ENCODE data around the gene KANSL1. TPM values are rescaled to one million over a fixed set of nuclear protein-coding genes. Genes with fewer than 3 reads are reported as not detected.

Gene KANSL1
- total RNA-seq, 1 donor from 2014 or later = 136 TPM

GRCh38 chr17:46042246-46042645 lies 151.0 kb downstream of the KANSL1 start:
- H3K9ac ChIP-seq = no peak overlapping the region
- Mint-ChIP-seq H3K4me3 (no peak overlapping the region), H3K36me3 (peaks cover 42% of the 10 kb centered on the region), H3K27me3 (ENCODE audit: insufficient read depth, low read depth) (no peaks in the 10 kb centered on the region), H3K9me3 (no peaks in the 10 kb centered on the region), H3K27ac (no peak overlapping the region), H3K4me1 (peaks cover 14% of the 10 kb centered on the region)
- H3K27me3 ChIP-seq = no peaks in the 10 kb centered on the region
- H3K9me3 ChIP-seq (ENCODE audit: low read depth) = no peaks in the 10 kb centered on the region
- no peak for DNase-seq (ENCODE audit: low spot score)
- TF ChIP-seq, protein P1, sequence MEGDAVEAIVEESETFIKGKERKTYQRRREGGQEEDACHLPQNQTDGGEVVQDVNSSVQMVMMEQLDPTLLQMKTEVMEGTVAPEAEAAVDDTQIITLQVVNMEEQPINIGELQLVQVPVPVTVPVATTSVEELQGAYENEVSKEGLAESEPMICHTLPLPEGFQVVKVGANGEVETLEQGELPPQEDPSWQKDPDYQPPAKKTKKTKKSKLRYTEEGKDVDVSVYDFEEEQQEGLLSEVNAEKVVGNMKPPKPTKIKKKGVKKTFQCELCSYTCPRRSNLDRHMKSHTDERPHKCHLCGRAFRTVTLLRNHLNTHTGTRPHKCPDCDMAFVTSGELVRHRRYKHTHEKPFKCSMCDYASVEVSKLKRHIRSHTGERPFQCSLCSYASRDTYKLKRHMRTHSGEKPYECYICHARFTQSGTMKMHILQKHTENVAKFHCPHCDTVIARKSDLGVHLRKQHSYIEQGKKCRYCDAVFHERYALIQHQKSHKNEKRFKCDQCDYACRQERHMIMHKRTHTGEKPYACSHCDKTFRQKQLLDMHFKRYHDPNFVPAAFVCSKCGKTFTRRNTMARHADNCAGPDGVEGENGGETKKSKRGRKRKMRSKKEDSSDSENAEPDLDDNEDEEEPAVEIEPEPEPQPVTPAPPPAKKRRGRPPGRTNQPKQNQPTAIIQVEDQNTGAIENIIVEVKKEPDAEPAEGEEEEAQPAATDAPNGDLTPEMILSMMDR (IDR thresholded peaks at IDR 0.05) = no peak
- no peak for TF ChIP-seq EZH2phosphoT487 (IDR thresholded peaks at IDR 0.05)
- no peak for TF ChIP-seq EZH2 (IDR thresholded peaks at IDR 0.05)
- H3K79me2 ChIP-seq (ENCODE audit: low read depth) = peaks cover 32% of the 10 kb centered on the region
- no peak overlapping the region for H3K4me3 ChIP-seq
- peaks cover 30% of the 10 kb centered on the region for H3K36me3 ChIP-seq
- H3K4me2 ChIP-seq = no peak overlapping the region
- H3K4me1 ChIP-seq = peaks cover 12% of the 10 kb centered on the region
- peaks cover 12% of the 10 kb centered on the region for H3F3A ChIP-seq (ENCODE audit: low read depth)
- peaks cover 44% of the 10 kb centered on the region for H4K20me1 ChIP-seq (ENCODE audit: low read depth)
- no peak overlapping the region for H3K27ac ChIP-seq
- no peak overlapping the region for H2AFZ ChIP-seq (replicated peaks)

- Mint-ChIP-seq H3K36me3 (peaks cover 44% of the 10 kb centered on the region), H3K27ac (no peak overlapping the region), H3K27me3 (ENCODE audit: insufficient read depth, low read depth) (peaks cover 2% of the 10 kb centered on the region), H3K4me3 (no peak overlapping the region), H3K4me1 (peaks cover 5% of the 10 kb centered on the region), H3K9me3 (no peaks in the 10 kb centered on the region)
- no peak overlapping the region for H3K9ac ChIP-seq
- no peak for DNase-seq (ENCODE audit: low spot score)
- H3K36me3 ChIP-seq = peaks cover 31% of the 10 kb centered on the region
- H3K27ac ChIP-seq = no peak overlapping the region
- H3K9me3 ChIP-seq (ENCODE audit: low read depth) = no peaks in the 10 kb centered on the region
- H3K4me3 ChIP-seq = no peak overlapping the region
- H2AFZ ChIP-seq (replicated peaks) = no peak overlapping the region
- peaks cover 42% of the 10 kb centered on the region for H4K20me1 ChIP-seq (ENCODE audit: low read depth)
- peaks cover 3% of the 10 kb centered on the region for H3F3A ChIP-seq (ENCODE audit: low read depth)
- H3K4me1 ChIP-seq = peaks cover 9% of the 10 kb centered on the region
- H3K4me2 ChIP-seq = no peak overlapping the region
- no peak for TF ChIP-seq EZH2phosphoT487 (IDR thresholded peaks at IDR 0.05)
- TF ChIP-seq, protein P1 (IDR thresholded peaks at IDR 0.05) = no peak
- no peak for TF ChIP-seq EZH2 (IDR thresholded peaks at IDR 0.05)
- peaks cover 32% of the 10 kb centered on the region for H3K79me2 ChIP-seq (ENCODE audit: low read depth)
- no peaks in the 10 kb centered on the region for H3K27me3 ChIP-seq
These were observed 153.5 kb downstream of the KANSL1 start for GRCh38 chr17:46039592-46040186.

GRCh38 chr17:46038937-46039336 lies 154.3 kb downstream of the KANSL1 start:
- H2AFZ ChIP-seq (replicated peaks) = no peak overlapping the region
- H3F3A ChIP-seq (ENCODE audit: low read depth) = no peaks in the 10 kb centered on the region
- H4K20me1 ChIP-seq (ENCODE audit: low read depth) = peaks cover 36% of the 10 kb centered on the region
- H3K4me3 ChIP-seq = no peak overlapping the region
- H3K9me3 ChIP-seq (ENCODE audit: low read depth) = no peaks in the 10 kb centered on the region
- Mint-ChIP-seq H3K9me3 (no peaks in the 10 kb centered on the region), H3K36me3 (peaks cover 46% of the 10 kb centered on the region), H3K4me3 (no peak overlapping the region), H3K27ac (no peak overlapping the region), H3K27me3 (ENCODE audit: insufficient read depth, low read depth) (peaks cover 2% of the 10 kb centered on the region), H3K4me1 (no peaks in the 10 kb centered on the region)
- H3K27ac ChIP-seq = no peak overlapping the region
- no peak for DNase-seq (ENCODE audit: low spot score)
- TF ChIP-seq EZH2phosphoT487 (IDR thresholded peaks at IDR 0.05) (no peak), EZH2 (IDR thresholded peaks at IDR 0.05) (no peak)
- TF ChIP-seq, protein P1 (IDR thresholded peaks at IDR 0.05) = no peak
- H3K27me3 ChIP-seq = no peaks in the 10 kb centered on the region
- H3K4me2 ChIP-seq = no peak overlapping the region
- H3K9ac ChIP-seq = no peak overlapping the region
- H3K36me3 ChIP-seq = peaks cover 31% of the 10 kb centered on the region
- H3K79me2 ChIP-seq (ENCODE audit: low read depth) = peaks cover 32% of the 10 kb centered on the region
- H3K4me1 ChIP-seq = peaks cover 6% of the 10 kb centered on the region
